ENCODE results near the gene DHRS11.

The DHRS11 gene

GRCh38 chr17:36650096-36650775 is 58.6 kb downstream of the DHRS11 start:
- DNase-seq (ENCODE audit: low read depth, low spot score) = no peak

Measured in iPS DF 19.7 (cell line).